A673 (cell line): ENCODE results near the gene POLR3F. TPM values are rescaled to one million over a fixed set of nuclear protein-coding genes. Genes with fewer than 3 reads are reported as not detected.

Experiments
- BruUV-seq: library from RNA; stranded (reverse); fragments of 400-500 nt; replicated peaks from 2 replicates; lab custom pipeline; 2021; lab: Mats Ljungman, UMichigan
- CTCF ChIA-PET: fragments of 300-600 bp; sonication (Branson Sonifier 250); formaldehyde crosslinking; loops from one replicate; lab custom pipeline; 2022; ENCODE audit warnings: antibody characterized with exemption; lab: Charles Lee
- POLR2A ChIA-PET: fragments of 300-600 bp; sonication (Branson Sonifier 250); formaldehyde crosslinking; loops from one replicate; lab custom pipeline; 2022; ENCODE audit warnings: antibody characterized with exemption; ENCODE audit not compliant: low non-redundant PET; lab: Charles Lee
- DNase-seq: peaks from one replicate; pipeline ENCODE4 v3.0.0-alpha.2; 2015; ENCODE audit warnings: low spot score
- H3K27ac ChIP-seq: fragments of 200-600 bp; sonication (generic); 2 replicates; pipeline ENCODE4 v1.5.1; 2016; ENCODE audit warnings: mixed run types, low read depth, mild to moderate bottlenecking, mixed read lengths, antibody characterized with exemption, low read length; ENCODE audit not compliant: poor library complexity, severe bottlenecking
- H3K27me3 ChIP-seq: fragments of 200-600 bp; sonication (generic); replicated peaks from 2 replicates; pipeline ENCODE4 v1.6.1; 2017; ENCODE audit warnings: mixed run types, low read depth, mild to moderate bottlenecking, mixed read lengths, antibody characterized with exemption, low read length; ENCODE audit not compliant: insufficient read depth, poor library complexity
- H3K36me3 ChIP-seq: fragments of 200-600 bp; sonication (generic); 2 replicates; pipeline ENCODE4 v1.6.1; 2016; ENCODE audit warnings: mixed run types, mild to moderate bottlenecking, mixed read lengths, antibody characterized with exemption, low read length; ENCODE audit not compliant: insufficient read depth, poor library complexity, severe bottlenecking
- H3K4me1 ChIP-seq: fragments of 200-600 bp; sonication (generic); 2 replicates; pipeline ENCODE4 v1.6.1; 2017; ENCODE audit warnings: mixed run types, mild to moderate bottlenecking, mixed read lengths, antibody characterized with exemption, low read length; ENCODE audit not compliant: insufficient read depth, poor library complexity, severe bottlenecking
- H3K4me3 ChIP-seq: fragments of 200-600 bp; sonication (generic); 2 replicates; pipeline ENCODE4 v1.5.1; 2016; ENCODE audit warnings: low read depth, mixed run types, mild to moderate bottlenecking, mixed read lengths, low read length; ENCODE audit not compliant: poor library complexity, severe bottlenecking
- H3K9me3 ChIP-seq: fragments of 200-600 bp; sonication (generic); 2 replicates; pipeline ENCODE4 v1.6.1; 2016; ENCODE audit warnings: mixed run types, low read depth, mild to moderate bottlenecking, mixed read lengths, antibody characterized with exemption, low read length; ENCODE audit not compliant: poor library complexity, severe bottlenecking
- EZH2 ChIP-seq: fragments of 200-600 bp; sonication (generic); IDR thresholded peaks from 2 replicates; pipeline ENCODE4 v1.6.1; 2017; ENCODE audit warnings: borderline replicate concordance, low read depth, mild to moderate bottlenecking, mixed read lengths, antibody characterized with exemption, low read length; ENCODE audit not compliant: poor library complexity, severe bottlenecking
- intact Hi-C: fragments of 100-400 bp; cut with micrococcal nuclease; formaldehyde crosslinking; loops from one replicate; pipeline ENCODE4 v1.10.0; 2022; ENCODE audit not compliant: unreplicated experiment
- total RNA-seq: library from RNA; stranded (reverse); gene quantifications from 2 replicates; pipeline ENCODE4 v1.2.3, GENCODE V29; 2021
- TF ChIP-seq, protein P1 (sequence below): fragments of 300-800, 200-600 bp; sonication (generic); conservative IDR thresholded peaks from 2 replicates; pipeline ENCODE4 v1.5.1; 2017; ENCODE audit warnings: low read depth, mild to moderate bottlenecking, antibody characterized with exemption, low read length, moderate library complexity, mixed read lengths

Gene POLR3F
- total RNA-seq, 1 experiment from 2014 or later = 22.1 TPM

DNA sequence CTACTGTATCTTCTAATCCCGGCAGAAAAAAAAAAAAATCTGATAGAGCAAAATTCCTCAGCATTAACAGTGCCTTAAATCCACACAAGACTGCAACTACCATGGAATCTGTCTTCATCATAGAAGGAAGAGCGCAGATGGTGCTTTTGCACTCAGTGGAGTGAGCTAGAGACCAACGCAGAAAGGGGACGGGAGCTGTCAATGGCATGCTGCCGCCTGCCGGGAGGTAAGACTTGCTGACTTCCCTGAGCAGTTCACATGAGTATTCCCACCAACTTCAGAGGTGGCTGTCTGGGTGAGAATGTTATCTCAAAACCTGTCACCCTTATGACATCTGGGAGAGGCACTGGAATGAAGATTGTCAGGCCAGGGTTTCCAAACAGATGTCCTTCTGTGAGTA is 36.0 kb upstream of the POLR3F start:
- H3K9me3 ChIP-seq = no peaks in the 10 kb centered on the region
- H3K27ac ChIP-seq = no peak overlapping the region
- BruUV-seq = no TSS peak
- no peaks in the 10 kb centered on the region for H3K27me3 ChIP-seq
- no peaks in the 10 kb centered on the region for H3K36me3 ChIP-seq
- CTCF ChIA-PET = no interaction called here
- H3K4me1 ChIP-seq = no peaks in the 10 kb centered on the region
- POLR2A ChIA-PET = no interaction called here
- TF ChIP-seq EZH2 = no peak
- TF ChIP-seq, protein P1, sequence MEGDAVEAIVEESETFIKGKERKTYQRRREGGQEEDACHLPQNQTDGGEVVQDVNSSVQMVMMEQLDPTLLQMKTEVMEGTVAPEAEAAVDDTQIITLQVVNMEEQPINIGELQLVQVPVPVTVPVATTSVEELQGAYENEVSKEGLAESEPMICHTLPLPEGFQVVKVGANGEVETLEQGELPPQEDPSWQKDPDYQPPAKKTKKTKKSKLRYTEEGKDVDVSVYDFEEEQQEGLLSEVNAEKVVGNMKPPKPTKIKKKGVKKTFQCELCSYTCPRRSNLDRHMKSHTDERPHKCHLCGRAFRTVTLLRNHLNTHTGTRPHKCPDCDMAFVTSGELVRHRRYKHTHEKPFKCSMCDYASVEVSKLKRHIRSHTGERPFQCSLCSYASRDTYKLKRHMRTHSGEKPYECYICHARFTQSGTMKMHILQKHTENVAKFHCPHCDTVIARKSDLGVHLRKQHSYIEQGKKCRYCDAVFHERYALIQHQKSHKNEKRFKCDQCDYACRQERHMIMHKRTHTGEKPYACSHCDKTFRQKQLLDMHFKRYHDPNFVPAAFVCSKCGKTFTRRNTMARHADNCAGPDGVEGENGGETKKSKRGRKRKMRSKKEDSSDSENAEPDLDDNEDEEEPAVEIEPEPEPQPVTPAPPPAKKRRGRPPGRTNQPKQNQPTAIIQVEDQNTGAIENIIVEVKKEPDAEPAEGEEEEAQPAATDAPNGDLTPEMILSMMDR = no peak
- no peak for DNase-seq
- H3K4me3 ChIP-seq = no peak overlapping the region
- intact Hi-C loops = no loop called here

DNA sequence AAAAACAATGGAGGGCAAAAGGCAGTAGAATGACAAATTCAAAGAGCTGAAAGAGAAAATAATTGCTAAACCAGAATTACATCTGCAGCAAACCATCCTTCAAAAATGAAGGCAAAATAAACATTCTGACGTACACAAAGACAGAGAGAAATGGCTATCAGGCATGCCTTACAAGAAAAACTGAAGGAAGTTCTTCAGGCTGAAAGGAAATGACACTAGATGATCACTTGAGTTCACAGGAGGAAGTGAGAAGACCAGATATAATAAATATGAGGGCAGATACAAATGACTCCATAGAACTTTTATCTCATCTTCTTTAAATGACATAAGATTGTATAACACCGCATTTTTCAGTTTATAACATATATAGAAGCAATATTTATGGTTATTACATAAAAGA is 30.3 kb upstream of the POLR3F start:
- no peak overlapping the region for H3K27ac ChIP-seq
- H3K4me3 ChIP-seq = no peak overlapping the region
- H3K27me3 ChIP-seq = no peaks in the 10 kb centered on the region
- TF ChIP-seq, protein P1 = no peak
- TF ChIP-seq EZH2 = no peak
- no peaks in the 10 kb centered on the region for H3K36me3 ChIP-seq
- no TSS peak for BruUV-seq
- H3K4me1 ChIP-seq = no peaks in the 10 kb centered on the region
- no peaks in the 10 kb centered on the region for H3K9me3 ChIP-seq
- DNase-seq = no peak
- ChIA-PET CTCF (no interaction called here), POLR2A (no interaction called here)
- intact Hi-C loops = no loop called here

DNA sequence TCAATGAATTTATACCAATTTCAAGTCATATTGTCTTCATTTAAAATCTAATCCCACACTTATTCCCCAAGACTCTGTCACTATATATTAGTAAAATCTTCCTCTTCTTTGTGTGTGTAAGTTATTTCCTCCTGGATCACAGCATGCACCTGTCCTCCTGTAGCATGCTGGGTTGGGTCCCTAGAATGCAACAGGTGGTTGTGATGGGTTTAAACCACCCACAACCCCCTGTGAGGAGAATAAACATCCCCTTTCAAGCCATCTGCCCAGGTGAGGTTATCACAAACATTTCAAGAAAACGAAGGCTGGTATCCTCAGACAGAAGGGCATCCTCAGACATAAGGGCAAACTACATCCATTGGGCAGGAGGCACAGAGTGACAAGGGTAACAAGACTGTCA is 26.8 kb upstream of the POLR3F start:
- DNase-seq = no peak
- H3K36me3 ChIP-seq = no peaks in the 10 kb centered on the region
- ChIA-PET CTCF (no interaction called here), POLR2A (no interaction called here)
- no peaks in the 10 kb centered on the region for H3K4me1 ChIP-seq
- no peaks in the 10 kb centered on the region for H3K9me3 ChIP-seq
- BruUV-seq = no TSS peak
- H3K27ac ChIP-seq = no peak overlapping the region
- TF ChIP-seq, protein P1 = no peak
- TF ChIP-seq EZH2 = no peak
- intact Hi-C loops = no loop called here
- H3K27me3 ChIP-seq = no peaks in the 10 kb centered on the region
- no peak overlapping the region for H3K4me3 ChIP-seq
